NT2/D1 (cell line): ENCODE measurements around the gene COL1A2.

ENCODE experiments used
- SUZ12 ChIP-seq: IDR thresholded peaks from 2 replicates; pipeline ENCODE4 v1.6.1; 2011; ENCODE audit not compliant: insufficient read length, insufficient read depth; ENCODE audit errors: extremely low read depth
- YY1 ChIP-seq: IDR thresholded peaks from 2 replicates; pipeline ENCODE4 v1.6.1; 2011; ENCODE audit not compliant: insufficient read length, insufficient read depth
- ZNF274 ChIP-seq: IDR thresholded peaks from 2 replicates; pipeline ENCODE4 v1.6.1; 2011; ENCODE audit warnings: mild to moderate bottlenecking, low read depth, low read length

DNA sequence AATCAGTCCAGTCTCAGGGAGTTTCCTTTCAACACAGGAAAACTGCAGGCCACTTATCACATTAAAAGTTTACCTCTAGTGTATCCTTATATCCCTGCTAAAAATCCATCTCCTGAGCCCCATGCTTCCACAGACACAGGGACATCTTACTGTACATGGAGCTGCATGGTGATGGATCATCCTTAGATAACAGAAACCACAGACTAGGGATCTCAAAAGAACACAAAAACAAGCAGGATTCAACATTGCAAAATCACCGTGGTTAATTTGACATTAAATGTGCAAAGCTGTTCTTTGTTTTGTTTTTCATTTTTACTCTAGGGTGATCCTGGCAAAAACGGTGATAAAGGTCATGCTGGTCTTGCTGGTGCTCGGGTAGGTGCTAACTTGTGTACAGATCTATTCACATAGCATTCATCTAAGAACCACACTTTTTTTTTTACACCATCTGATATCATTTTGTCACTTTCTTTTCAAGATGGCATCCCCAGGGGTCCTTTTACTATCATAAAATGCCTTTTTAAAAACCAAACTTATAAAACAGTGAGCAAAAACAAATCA, 18.1 kb downstream of the COL1A2 start:
- no peak for TF ChIP-seq ZNF274
- TF ChIP-seq YY1 = no peak
- no peak for TF ChIP-seq SUZ12
